Skeletal muscle satellite cell (primary cell): ENCODE data around the gene NDN. TPM values are rescaled to one million over a fixed set of nuclear protein-coding genes. Genes with fewer than 3 reads are reported as not detected.
"Not testable (repeated sequence)": the region's sequence is repeated elsewhere in the genome, so short reads cannot be mapped to it uniquely, and the experiment has no call there.

Experiments
- H3K27me3 ChIP-seq: 2 replicates; pipeline ENCODE4 v1.7.0; 2013; ENCODE audit warnings: low read length; ENCODE audit not compliant: control insufficient read depth, insufficient read depth
- H3K36me3 ChIP-seq: 2 replicates; pipeline ENCODE4 v1.7.0; 2013; ENCODE audit warnings: mild to moderate bottlenecking, control low read depth, low read length; ENCODE audit not compliant: insufficient read depth
- H3K4me1 ChIP-seq: 2 replicates; pipeline ENCODE4 v1.7.0; 2013; ENCODE audit warnings: low read length; ENCODE audit not compliant: control insufficient read depth, insufficient read depth
- H3K4me2 ChIP-seq: 2 replicates; pipeline ENCODE4 v1.7.0; 2013; ENCODE audit warnings: mild to moderate bottlenecking, low read length
- H3K4me3 ChIP-seq: 2 replicates; pipeline ENCODE4 v1.7.0; 2013; ENCODE audit warnings: low read length
- H3K9ac ChIP-seq: 2 replicates; pipeline ENCODE4 v1.7.0; 2013; ENCODE audit warnings: mild to moderate bottlenecking, low read depth, low read length, moderate library complexity
- H3K9me3 ChIP-seq: replicated peaks from 2 replicates; pipeline ENCODE4 v1.7.0; 2013; ENCODE audit warnings: mild to moderate bottlenecking, control low read depth, low read length
- total RNA-seq: library from RNA; depleted of rRNA; stranded (reverse); fragments of >200 nt; gene quantifications from 2 replicates; pipeline ENCODE4 v1.2.3, GENCODE V29; 2012; rRNA removed

NDN gene, protein sequence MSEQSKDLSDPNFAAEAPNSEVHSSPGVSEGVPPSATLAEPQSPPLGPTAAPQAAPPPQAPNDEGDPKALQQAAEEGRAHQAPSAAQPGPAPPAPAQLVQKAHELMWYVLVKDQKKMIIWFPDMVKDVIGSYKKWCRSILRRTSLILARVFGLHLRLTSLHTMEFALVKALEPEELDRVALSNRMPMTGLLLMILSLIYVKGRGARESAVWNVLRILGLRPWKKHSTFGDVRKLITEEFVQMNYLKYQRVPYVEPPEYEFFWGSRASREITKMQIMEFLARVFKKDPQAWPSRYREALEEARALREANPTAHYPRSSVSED
- 57.8 and 59.6 TPM in 2 replicates for total RNA-seq

DNA sequence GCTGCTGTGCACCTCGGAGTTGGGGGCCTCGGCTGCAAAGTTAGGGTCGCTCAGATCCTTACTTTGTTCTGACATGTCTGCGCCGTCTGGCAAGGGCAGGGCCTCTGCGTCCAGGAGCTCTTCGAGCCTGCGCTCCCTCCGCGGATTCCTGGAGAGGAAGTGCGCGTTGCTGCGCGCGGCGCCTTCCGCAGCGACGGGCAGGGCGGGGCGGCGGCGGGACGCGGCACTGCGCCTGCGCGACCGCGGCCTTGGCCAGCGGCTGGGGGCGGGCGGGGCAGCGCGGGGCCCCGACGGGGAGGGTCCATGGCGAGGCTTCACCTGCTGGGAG, at the start of gene NDN:
TSS of gene NDN (minus strand) at position 163 of the 328 bp plus-strand sequence. CDS start at position 75, 88 bp downstream.
- no peaks in the 10 kb centered on the region for H3K27me3 ChIP-seq
- H3K9ac ChIP-seq, result no peak within 1 kb of the TSS
- H3K4me1 ChIP-seq, result no peaks in the 10 kb centered on the region
- H3K9me3 ChIP-seq, result peaks cover 7% of the 10 kb centered on the region
- no peaks in the 10 kb centered on the region for H3K36me3 ChIP-seq
- peak within 1 kb of the TSS; percentile 65 for H3K4me3 ChIP-seq
- H3K4me2 ChIP-seq, result peak within 1 kb of the TSS; percentile 76

DNA sequence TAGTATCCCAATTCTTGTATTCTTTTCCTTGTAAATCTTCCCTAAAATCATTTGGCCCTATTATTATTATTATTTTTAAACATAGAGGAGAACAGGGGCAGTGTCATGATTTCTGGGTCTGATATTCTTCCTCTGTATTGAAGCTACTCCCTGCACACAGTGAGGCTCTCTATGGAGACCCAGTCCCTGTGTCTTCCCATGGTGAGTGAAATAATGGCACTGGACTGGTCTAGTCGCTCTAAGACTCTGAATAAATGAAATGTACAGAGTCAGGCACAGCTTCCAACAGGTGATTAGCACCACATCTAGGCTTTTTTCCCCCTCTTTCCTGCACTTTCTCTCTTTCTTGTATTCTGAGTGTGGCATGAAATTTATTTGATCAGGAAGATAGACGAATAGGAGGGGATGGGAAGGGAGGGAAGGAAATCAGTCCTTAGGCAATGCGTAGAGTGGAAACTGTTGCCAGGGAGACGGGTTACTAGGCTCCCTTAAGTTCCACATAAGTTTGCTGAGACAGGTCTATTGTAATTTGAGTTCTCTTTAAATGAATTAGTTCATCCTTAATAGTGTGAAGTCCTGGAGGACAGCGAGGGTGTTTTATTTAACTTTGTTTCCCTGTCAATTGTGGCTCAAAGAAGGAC, 49.0 kb upstream of the NDN start:
- Histone ChIP-seq H3K4me3 (no peak overlapping the region), H3K27me3 (no peaks in the 10 kb centered on the region), H3K4me2 (no peak overlapping the region), H3K9me3 (peaks cover 10% of the 10 kb centered on the region), H3K9ac (no peak overlapping the region), H3K36me3 (no peaks in the 10 kb centered on the region), H3K4me1 (no peaks in the 10 kb centered on the region)

DNA sequence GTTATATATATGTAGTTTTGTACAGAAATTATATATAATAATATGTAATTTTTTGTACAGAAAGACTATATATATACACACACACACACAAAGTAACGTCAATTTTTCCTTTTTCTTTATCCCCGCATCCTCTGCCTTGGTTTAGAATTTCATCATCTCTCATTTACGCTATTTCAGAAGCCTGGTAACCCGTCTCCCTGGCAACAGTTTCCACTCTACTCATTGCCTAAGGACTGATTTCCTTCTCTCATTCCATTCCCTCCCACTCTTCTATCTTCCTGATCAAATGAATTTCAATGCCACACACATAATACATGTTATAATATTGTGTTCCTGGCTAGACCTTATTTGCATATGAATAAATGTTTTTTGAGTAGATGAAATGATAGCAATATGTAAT, 47.8 kb upstream of the NDN start:
- peaks cover 8% of the 10 kb centered on the region for H3K9me3 ChIP-seq
- no peaks in the 10 kb centered on the region for H3K27me3 ChIP-seq
- no peaks in the 10 kb centered on the region for H3K4me1 ChIP-seq
- H3K4me3 ChIP-seq, result no peak overlapping the region
- no peak overlapping the region for H3K9ac ChIP-seq
- no peaks in the 10 kb centered on the region for H3K36me3 ChIP-seq
- no peak overlapping the region for H3K4me2 ChIP-seq

DNA sequence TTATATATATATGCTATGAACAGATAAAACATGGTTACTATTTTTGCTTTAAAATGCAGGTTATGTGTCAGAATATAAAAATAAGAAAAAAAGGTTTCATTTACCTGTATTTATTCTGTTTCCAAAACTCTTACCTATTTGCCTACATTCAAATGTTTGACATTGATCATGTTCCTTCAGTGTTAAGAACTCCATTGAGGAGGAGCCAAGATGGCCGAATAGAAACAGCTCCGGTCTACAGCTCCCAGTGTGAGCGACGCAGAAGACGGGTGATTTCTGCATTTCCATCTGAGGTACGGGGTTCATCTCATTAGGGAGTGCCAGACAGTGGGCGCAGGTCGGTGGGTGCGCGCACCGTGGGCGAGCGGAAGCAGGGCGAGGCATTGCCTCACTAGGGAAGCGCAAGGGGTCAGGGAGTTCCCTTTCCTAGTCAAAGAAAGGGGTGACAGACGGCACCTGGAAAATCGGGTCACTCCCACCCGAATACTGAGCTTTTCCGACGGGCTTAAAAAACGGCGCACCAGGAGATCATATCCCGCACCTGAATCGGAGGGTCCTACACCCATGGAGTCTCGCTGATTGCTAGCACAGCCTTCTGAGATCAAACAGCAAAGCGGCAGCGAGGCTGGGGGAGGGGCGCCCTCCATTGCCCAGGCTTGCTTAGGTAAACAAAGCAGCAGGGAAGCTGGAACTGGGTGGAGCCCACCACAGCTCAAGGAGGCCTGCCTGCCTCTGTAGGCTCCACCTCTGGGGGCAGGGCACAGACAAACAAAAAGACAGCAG, 27.0 kb upstream of the NDN start:
- H3K4me2 ChIP-seq, H3K4me3 ChIP-seq, H3K36me3 ChIP-seq, H3K4me1 ChIP-seq, H3K9ac ChIP-seq, H3K27me3 ChIP-seq: not testable (repeated sequence)
- H3K9me3 ChIP-seq, result peaks cover 10% of the 10 kb centered on the region

DNA sequence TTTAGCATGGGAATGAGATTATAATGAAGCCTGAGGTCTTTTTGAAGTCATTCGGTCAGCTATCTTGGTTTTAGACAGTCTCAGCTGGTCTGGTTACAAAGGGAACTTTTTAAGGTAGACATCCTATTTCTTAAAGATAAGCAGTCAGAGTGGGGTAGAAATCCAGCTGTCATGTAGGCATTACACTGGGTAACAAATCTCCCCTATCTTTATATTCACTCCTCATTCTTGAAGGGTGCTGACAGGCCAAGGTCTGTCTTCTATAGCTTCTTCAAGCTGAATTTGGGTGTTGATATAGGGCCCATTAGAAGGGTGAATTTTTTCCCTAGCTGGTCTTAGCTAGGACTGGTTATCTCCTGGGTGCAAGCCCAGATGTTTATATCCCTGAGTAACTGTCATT, 21.2 kb upstream of the NDN start:
- H3K4me3 ChIP-seq, result no peak overlapping the region
- H3K9me3 ChIP-seq, result peaks cover 16% of the 10 kb centered on the region
- no peak overlapping the region for H3K9ac ChIP-seq
- no peaks in the 10 kb centered on the region for H3K4me1 ChIP-seq
- no peak overlapping the region for H3K4me2 ChIP-seq
- no peaks in the 10 kb centered on the region for H3K27me3 ChIP-seq
- H3K36me3 ChIP-seq, result no peaks in the 10 kb centered on the region

DNA sequence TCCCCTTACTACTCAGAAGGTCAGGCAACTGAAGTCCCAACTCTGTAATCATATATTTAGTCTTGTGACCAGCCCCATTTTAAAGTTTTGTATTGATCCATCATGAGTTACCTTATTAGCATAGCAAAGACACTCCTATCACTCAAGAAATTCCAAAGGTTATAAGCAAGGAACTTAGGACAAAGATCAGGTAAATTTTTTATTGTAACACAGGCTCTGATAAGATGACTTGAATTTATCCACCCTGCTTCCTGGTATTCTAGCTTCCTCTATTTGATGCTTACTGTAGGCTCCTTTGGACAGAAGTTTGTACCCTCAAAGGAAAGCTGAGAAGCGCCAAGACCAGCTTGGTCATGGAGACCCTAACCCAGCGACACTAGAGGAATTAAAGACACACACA, 8.2 kb upstream of the NDN start:
- no peak overlapping the region for H3K9ac ChIP-seq
- no peaks in the 10 kb centered on the region for H3K36me3 ChIP-seq
- H3K4me2 ChIP-seq, result no peak overlapping the region
- no peaks in the 10 kb centered on the region for H3K4me1 ChIP-seq
- no peaks in the 10 kb centered on the region for H3K9me3 ChIP-seq
- H3K4me3 ChIP-seq, result no peak overlapping the region
- no peaks in the 10 kb centered on the region for H3K27me3 ChIP-seq

DNA sequence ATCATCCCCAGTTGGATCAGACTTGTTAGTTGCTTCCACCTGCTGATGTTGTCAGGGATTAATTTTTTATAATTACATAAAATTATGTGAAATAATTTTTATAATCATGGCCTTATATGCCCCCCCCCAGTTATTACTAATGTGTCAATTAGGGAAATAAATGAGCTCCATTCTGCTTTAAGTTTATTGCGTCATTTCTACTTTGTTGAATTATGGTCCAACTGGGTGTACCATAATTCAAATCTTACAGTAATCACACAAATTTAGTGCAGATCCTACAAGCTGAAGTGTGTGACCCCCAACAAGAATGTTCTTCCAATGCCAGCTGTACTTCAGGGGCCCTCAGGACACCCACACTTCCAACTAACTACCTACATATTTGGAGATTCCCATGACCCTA, 7.5 kb upstream of the NDN start:
- peaks cover 2% of the 10 kb centered on the region for H3K9me3 ChIP-seq
- H3K4me2 ChIP-seq, result no peak overlapping the region
- no peaks in the 10 kb centered on the region for H3K27me3 ChIP-seq
- H3K4me3 ChIP-seq, result no peak overlapping the region
- no peaks in the 10 kb centered on the region for H3K4me1 ChIP-seq
- H3K36me3 ChIP-seq, result no peaks in the 10 kb centered on the region
- H3K9ac ChIP-seq, result no peak overlapping the region

DNA sequence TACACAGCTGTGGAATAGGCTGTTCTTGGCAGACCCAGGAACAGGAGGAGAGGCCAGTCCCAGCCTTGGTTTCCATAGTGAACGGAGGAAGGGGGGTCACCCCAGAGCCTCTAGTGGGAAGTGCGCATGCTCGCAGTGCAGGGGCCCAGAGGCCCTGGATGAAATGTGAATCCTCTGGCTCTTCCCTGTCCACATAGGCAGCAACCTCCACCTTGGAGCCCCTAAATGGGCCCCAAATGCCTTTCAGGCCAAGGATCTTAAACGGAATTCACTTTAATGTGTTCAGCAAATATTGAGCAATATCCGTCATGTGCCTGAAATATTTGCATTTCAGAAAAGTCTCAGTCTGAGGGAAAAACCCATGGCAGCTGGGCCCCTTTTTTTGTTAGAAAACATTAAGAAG, 3.3 kb upstream of the NDN start:
- peaks cover 7% of the 10 kb centered on the region for H3K9me3 ChIP-seq
- no peaks in the 10 kb centered on the region for H3K4me1 ChIP-seq
- H3K4me2 ChIP-seq, result no peak overlapping the region
- no peak overlapping the region for H3K4me3 ChIP-seq
- no peaks in the 10 kb centered on the region for H3K36me3 ChIP-seq
- H3K9ac ChIP-seq, result no peak overlapping the region
- no peaks in the 10 kb centered on the region for H3K27me3 ChIP-seq

DNA sequence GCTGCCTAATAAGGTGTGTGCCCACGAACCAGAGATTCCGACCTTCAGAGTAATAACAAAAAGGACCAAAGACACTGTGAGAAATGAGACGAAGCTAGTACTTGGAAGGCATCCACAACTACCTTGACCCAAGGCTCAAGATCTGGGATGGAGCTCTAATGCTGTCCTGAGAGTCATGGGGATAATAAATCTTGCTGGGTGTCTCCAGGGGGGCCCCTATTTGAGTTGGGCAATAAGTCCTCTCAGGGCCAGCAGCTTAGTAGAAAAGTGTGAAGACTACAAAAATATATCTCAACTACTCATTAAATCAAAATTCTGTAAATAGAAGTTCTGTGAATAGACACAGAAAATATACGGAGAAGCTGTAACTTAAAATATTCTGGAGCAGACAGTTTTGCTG, 2.9 kb upstream of the NDN start:
- Histone ChIP-seq H3K27me3 (no peaks in the 10 kb centered on the region), H3K4me1 (no peaks in the 10 kb centered on the region), H3K4me2 (no peak overlapping the region), H3K36me3 (no peaks in the 10 kb centered on the region), H3K9ac (no peak overlapping the region), H3K9me3 (peaks cover 7% of the 10 kb centered on the region), H3K4me3 (no peak overlapping the region)

DNA sequence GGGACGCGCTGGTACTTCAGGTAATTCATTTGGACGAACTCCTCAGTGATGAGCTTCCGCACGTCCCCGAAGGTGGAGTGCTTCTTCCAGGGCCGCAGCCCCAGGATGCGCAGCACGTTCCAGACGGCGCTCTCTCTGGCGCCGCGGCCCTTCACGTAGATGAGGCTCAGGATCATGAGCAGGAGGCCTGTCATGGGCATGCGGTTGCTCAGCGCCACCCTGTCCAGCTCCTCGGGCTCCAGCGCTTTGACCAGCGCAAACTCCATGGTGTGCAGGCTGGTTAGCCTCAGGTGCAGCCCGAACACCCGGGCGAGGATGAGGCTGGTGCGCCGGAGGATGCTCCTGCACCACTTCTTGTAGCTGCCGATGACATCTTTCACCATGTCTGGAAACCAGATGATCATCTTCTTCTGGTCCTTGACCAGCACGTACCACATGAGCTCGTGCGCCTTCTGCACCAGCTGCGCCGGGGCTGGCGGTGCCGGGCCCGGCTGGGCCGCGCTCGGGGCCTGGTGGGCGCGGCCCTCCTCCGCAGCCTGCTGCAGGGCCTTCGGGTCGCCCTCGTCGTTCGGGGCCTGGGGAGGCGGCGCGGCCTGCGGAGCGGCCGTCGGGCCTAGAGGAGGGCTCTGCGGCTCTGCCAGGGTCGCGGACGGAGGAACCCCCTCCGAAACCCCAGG, 501 bp downstream of the NDN start:
- no peak overlapping the region for H3K9ac ChIP-seq
- H3K4me3 ChIP-seq, result peak overlapping the region; percentile 65
- no peaks in the 10 kb centered on the region for H3K27me3 ChIP-seq
- H3K36me3 ChIP-seq, result no peaks in the 10 kb centered on the region
- peaks cover 7% of the 10 kb centered on the region for H3K9me3 ChIP-seq
- H3K4me2 ChIP-seq, result peak overlapping the region; percentile 76
- H3K4me1 ChIP-seq, result no peaks in the 10 kb centered on the region

DNA sequence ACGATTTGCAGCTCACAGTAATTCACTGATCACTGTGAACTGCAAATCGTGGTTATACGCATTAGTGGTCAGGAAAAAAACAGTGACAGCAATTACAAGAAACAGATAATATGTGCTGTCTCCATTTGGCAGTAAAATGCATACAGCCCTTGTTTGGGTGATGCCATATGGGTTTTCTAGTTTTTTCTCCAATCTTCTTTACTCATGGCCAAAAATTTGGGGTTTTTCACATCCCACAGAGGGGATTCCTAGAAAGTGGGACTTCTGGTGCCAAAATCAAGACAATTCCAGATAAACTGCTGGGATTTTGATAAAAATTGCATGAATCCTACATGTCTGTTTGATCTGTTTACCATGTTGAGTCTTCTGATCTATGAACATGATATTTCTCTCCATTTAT, 15.6 kb downstream of the NDN start:
- Histone ChIP-seq H3K9me3 (no peaks in the 10 kb centered on the region), H3K36me3 (no peaks in the 10 kb centered on the region), H3K27me3 (no peaks in the 10 kb centered on the region), H3K4me3 (no peak overlapping the region), H3K4me2 (no peak overlapping the region), H3K4me1 (no peaks in the 10 kb centered on the region), H3K9ac (no peak overlapping the region)
